Endometrial microvascular endothelial cells (primary cell): Measurements from ENCODE around the gene CHD9NB. TPM values are rescaled to one million over a fixed set of nuclear protein-coding genes. Genes with fewer than 3 reads are reported as not detected.
"Not testable (repeated sequence)": the region's sequence is repeated elsewhere in the genome, so short reads cannot be mapped to it uniquely, and the experiment has no call there.

ENCODE experiments used
- in situ Hi-C: cut with HindIII; loops from 2 replicates; pipeline ENCODE4 v1.10.0; 2017; ENCODE audit warnings: low sequenced_read_pairs, low pct_unique_long_range_greater_than_20kb; ENCODE audit errors: inconsistent ontology term
- total RNA-seq: library from RNA; depleted of rRNA; stranded (reverse); fragments of >200 nt; gene quantifications from one replicate; pipeline ENCODE4 v1.2.3, GENCODE V29; 2015; ENCODE audit errors: inconsistent ontology term

The CHD9NB gene
- total RNA-seq, 1 donor from 2014 or later, result 0.56 TPM

DNA sequence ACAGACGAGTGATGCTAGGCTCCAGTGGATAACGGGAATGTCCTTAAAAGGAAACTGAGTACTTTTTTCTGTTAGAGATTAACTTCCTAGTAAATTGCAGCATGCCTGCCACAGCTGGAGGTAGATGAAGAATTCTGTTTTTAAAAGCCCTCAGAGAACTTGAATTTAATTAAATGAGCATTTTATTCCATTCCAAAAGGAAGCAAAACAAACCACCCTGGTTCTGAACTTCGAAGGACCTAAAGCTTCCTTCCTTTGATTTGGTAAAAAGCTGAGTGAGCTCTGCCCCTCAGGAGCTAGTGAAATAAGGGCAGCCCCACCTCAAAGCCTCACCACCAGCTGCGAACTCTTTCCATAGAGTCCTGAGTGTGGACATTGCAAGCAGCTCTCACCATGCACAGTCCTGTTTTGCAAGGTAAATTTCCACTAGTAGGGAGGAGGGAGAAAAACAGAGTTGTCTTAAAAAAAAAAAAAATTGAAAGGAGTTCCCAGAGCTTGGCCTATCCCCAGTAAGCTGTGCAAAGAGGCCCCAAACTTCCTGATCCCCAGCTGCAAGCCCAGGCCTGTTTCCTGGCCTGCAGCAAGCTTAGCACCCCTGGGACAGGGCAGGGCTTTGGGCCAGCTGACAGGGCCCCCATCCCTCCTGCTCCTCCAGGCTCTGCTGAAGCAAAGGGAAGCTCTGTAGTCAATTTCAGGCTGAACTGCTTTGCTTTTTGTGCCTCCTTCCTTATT is 11.2 kb downstream of the CHD9NB start:
- in situ Hi-C loops, result no loop called here

DNA sequence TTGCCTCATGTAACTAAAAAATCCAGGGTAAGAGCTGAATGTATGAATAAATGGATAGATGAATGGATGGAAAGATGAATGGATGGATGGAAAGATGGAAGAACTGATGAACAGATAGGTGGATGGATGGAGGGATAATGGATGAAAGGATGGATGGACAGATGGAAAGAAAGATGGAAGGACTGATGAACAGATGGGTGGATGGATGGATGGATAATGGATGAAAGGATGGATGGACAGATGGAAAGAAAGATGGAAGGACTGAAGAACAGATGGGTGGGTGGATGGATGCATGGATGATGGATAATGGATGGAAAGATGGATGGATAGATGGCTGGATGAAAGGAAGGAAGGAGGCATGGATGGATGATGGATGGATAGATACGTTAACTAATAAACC is 11.9 kb downstream of the CHD9NB start:
- in situ Hi-C loops, result no loop called here

DNA sequence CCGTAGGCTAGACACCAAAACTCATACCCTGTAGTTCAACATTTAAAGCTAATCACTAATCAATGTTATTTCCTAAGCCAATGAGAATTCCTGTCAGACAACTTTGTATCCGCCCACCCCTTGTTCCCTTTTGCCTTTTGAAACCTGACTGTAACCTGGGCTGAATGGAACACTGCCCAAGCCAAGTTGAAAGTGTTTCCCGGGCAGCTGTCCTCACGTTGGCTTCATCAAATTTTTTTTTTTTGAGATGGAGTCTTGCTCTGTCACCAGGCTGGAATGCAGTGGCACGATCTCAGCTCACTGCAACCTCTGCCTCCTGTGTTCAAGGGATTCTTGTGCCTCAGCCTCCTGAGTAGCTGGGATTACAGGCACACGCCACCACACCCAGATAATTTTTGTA is 16.0 kb downstream of the CHD9NB start:
- in situ Hi-C loops, result not testable (repeated sequence)

DNA sequence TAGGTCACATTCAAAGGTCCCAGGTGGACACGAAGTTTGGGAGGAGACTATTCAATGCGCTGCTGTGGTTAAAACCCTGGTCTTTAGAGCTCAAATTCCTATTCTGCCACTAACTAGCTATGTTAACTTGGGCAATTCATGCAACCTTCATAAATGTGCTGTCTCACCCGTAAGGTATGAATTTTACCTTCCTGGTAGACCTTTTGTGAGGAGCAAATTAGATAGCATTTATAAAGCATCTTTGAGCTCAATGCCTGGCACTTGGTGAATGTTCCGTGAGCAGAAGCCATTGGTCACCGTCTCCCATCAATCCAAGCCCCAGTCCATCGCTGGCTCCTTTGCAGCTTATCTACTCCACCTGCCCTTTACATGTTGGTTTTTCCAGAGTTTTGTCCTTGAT is 16.6 kb downstream of the CHD9NB start:
- in situ Hi-C loops, result no loop called here

DNA sequence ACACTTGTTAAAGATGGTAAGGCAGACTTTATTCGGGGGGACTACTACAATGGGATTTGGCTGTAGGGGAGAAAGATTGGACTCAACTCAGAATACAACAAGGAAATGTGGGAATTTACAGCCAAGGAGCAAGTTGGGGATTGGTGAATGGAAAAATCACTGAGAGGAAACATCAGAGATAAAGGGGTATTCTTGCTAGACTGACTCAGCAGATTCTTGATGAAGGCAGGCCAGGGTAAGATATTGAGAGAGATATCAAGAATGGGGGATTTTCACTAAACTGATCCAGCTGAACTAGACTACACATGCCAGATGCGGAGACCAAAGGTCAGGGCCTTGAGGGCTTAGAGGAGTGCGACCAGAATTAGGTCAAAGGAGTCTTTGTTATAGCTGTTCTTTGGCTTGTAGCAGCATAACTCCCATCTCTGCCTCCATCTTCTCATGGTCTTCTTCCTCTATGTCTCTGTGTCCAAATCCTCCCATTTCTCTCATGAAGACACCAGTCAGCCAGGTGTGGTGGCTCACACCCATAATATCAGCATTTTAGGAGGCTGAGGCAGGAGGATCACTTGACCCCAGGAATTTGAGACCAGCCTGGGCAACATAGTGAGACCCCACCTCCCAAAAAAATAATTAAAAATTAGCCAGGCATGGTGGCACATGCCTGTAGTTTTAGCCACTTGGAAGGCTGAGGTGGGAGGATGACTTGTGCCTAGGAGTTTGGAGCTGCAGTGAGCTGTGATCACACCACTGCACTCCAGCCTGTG is 17.3 kb downstream of the CHD9NB start:
- in situ Hi-C loops, result no loop called here

DNA sequence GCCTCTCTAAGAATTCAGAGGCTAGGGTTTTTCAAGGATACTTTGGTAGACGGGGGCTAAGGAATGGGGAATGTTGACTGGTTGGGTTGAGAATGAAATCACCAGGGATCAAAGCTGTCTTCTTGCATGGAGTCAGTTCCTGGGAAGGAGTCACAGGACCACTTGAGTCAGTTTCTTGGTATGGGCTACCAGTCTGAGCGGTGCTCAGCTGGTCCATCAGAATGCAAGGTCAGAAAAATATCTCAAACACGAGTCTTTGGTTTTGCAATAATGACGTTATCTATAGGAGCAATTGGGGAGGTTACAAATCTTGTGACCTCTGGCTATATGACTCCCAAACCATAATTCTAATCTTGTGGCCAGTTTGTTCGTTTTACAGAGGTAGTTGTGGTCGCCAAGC is 18.4 kb downstream of the CHD9NB start:
- in situ Hi-C loops, result no loop called here

DNA sequence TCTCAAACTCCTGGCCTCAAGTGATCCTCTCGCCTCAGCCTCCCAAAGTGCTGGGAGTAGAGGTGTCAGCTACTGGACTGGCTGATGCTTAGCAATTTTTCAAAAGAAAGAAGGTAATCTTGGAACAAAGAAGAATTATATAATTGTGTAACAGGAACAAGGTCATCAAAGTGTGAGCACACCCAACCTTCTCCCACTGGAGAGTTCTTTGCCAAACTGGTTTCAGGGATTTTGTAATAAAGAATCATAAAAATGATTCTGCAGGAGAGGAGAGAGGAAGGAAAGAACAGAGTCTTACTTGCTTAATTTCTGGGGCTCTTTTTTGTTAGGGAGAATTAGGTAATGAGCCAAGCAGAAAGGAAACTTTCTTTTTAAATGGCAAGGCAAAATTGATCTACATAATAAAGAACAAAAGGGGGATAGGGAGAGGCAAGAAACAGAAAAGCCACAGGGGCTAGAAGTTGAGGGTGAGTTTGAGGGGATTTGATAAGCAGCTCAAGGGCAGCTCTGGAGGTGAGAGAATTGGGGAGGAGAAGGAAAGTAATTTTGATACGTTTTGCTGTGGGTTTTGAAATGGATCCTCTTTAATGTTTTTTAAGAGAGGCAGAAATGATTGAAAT is 21.3 kb downstream of the CHD9NB start:
- in situ Hi-C loops, result no loop called here

DNA sequence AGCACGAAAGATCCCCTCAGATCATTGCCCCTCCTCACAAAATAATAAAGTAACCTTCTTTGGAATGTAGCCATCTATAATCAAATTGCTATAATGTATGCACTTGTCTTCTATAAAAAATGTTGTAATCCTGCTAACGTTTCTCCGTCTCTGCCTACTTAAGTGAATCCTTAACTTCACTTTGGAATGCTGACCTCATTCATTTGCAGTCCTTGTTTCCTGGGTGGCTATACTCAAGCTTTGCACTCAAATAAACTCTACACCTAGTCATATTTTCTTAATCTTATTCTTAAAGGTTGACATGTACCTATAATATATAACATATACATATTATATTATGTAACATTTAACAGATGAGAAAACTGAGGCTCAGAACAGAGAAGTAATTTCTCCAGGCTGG is 22.7 kb downstream of the CHD9NB start:
- in situ Hi-C loops, result no loop called here

DNA sequence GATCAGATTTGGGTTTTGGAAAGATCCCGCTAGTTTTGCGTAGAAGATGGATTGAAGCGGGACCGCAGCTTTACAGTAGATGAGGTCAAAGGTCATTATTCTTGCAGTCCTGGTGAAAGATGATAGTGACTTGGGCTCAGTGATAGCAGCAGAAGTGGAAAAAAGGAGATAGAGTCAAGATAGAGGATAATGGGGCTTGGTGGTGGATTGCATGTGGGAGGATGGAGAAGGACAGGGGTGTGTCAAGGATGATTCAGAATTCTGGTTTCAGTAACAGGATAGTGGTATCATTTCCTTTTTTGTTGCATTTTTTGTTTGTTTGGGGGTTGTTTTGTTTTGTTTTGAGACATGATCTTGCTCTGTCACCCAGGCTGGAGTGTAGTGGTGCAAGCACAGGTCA is 28.7 kb downstream of the CHD9NB start:
- in situ Hi-C loops, result no loop called here

DNA sequence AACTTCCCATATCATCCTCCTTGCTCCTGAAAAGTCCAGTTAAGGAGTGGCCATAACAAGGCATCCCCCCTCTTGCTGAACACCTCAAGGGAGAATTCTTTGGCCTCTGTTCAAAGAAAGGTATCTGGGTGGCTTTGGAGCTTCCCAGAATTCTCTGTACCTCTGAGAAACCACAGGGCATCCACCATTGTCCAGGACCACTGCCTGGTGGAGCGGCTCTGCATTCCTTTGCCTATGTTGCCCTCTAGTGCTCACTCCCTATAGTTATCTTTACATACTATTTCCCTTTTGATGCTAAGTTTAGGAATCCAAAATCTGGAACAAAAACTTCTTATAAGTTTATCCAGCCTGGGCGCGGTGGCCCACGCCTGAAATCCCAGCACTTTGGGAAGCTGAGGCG is 30.3 kb downstream of the CHD9NB start:
- in situ Hi-C loops, result no loop called here

DNA sequence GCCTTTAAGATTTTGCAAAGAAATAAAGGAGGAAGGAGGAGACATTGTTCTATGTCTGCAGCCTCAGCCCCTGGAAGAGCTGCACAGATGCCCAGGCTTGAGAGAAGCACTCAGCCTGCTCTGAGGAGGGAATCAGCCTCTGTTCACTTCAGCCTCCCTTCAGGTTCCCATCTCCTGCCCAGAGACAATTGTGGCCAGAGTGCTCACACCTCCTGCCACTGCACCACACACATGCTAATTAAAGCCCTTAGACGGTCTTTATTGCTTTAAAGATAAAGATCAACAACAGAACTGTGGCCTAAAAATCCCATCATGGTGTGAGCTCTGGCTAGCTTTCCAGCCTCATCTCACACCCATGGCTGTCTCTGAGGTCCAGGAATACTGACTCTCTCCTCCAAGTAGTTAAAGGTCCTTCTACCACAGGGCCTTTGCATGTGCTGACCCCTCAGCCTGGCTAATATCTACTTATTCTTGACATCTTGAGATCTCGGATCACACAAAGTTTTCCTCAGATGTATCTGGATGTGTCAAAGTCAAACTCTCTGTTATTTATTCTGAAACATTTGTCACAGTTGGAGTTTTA is 33.8 kb downstream of the CHD9NB start:
- in situ Hi-C loops, result no loop called here

DNA sequence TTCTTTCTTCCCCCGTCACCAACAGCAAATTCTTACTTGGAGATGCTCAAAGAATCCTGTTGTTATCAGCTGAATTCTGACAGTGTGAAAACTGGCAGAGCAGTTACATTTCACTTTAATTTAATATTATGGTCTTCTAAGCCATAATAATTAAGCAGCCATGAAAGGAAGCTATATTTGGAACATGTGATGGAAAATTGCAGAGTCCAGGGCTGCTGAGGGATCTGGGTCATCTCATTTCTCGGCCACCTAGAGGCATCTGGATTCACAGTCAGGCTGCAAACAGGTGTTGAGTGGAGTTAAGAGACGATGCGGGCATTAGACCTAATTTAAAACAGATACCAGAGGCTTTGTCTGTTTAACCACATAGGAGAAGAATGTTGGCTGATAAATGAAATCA is 38.4 kb downstream of the CHD9NB start:
- in situ Hi-C loops, result no loop called here

DNA sequence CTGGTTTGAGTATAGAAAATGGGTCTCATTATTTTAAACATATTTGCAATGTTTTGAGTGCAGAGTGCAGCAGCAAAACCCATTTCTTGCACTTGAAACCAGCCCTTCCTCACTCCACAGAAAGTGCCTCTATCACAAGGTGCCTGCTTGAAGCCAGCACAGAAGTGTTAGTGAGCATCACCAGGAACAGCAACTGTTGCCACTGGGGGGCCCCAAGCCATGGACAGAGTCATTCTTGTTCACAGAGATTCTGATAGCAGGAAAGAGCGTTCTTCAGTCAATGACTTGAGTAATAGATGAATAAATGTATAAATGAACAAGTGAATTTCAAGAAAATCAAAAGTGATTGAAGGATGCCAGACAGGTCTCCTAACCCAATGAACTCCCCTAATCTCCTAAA is 45.6 kb downstream of the CHD9NB start:
- in situ Hi-C loops, result no loop called here

DNA sequence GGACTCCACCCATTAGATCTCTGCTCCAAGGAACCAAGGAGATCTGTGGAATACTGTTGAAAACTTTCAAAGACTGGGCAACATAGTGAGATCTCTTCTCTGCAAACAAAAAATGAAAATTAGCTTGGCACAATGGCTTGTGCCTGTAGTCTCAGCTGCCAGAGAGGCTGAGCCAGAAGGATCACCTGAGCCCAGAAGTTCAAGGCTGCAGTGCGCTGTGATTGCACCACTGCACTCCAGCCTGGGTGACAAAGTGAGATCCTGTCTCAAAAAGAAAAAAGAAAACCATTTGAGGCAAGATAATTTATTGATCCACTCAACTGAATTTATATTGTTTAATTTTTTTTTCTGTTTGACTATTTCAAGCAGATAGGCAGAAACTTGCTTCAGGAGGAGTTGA is 54.8 kb downstream of the CHD9NB start:
- in situ Hi-C loops, result no loop called here

DNA sequence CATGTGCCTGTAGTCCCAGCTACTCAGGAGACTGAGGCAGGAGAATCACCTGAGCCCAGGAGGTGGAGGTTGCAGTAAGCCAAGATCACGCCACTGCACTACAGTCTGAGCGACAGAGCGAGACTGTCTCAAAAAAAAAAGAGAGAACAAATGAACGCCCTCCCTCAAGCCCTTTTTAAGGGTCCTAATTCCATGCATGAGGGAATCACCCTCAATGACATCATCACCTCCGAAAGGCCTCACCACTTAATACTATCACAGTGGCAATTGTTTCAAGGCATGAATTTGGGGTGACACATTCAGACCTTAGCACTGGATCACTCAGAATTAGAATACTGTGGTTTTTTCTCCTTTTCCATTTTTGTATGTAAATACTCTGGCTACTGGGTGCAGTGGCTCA is 57.8 kb downstream of the CHD9NB start:
- in situ Hi-C loops, result no loop called here

DNA sequence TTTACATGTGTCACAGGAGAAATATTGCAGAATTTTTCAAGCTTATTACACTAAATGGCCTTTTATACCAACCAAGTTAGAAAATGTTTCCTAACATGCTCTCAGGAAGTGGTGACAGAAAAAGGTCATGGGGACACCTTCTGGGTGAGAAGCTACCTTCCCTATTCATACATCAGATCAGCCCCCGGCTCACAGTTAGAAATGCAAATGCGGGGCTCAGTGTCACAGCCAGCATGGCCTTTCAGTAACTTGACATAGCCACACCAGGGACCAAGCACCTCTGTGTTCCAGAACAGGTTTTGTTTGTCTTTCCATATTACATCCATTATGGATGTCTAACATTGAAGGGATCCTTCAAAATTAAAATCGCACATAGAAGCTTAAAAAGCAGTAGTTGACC is 59.5 kb downstream of the CHD9NB start:
- in situ Hi-C loops, result no loop called here

DNA sequence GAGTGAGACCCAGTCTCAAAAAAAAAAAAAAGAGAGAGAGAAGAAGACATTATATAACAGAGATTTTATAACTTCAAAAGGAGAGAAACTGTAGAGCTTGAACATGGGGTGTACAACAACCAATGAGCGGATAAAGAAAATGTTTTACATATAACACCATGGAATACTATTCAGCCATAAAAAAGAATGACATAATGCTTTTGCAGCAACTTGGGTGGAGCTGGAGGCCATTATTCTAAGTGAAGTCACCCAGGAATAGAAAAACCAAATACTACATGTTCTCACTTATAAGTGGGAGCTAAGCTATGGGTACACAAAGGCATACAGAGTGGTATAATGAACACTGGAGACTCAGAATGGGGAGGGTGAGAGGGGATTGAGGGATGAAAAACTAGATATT is 61.1 kb downstream of the CHD9NB start:
- in situ Hi-C loops, result no loop called here
